K562 treated with DMSO at 1 percent for 12 hours (cell line): Measurements from ENCODE around the gene BMP3. TPM values are rescaled to one million over a fixed set of nuclear protein-coding genes. Genes with fewer than 3 reads are reported as not detected.

ENCODE experiments used
- total RNA-seq: library from RNA; unstranded; fragments of 300-600 nt; gene quantifications from 2 replicates; pipeline ENCODE4 v1.2.3, GENCODE V29; 2022; ENCODE audit not compliant: insufficient read depth

BMP3 gene
- not detected in 2 replicates for total RNA-seq

DNA sequence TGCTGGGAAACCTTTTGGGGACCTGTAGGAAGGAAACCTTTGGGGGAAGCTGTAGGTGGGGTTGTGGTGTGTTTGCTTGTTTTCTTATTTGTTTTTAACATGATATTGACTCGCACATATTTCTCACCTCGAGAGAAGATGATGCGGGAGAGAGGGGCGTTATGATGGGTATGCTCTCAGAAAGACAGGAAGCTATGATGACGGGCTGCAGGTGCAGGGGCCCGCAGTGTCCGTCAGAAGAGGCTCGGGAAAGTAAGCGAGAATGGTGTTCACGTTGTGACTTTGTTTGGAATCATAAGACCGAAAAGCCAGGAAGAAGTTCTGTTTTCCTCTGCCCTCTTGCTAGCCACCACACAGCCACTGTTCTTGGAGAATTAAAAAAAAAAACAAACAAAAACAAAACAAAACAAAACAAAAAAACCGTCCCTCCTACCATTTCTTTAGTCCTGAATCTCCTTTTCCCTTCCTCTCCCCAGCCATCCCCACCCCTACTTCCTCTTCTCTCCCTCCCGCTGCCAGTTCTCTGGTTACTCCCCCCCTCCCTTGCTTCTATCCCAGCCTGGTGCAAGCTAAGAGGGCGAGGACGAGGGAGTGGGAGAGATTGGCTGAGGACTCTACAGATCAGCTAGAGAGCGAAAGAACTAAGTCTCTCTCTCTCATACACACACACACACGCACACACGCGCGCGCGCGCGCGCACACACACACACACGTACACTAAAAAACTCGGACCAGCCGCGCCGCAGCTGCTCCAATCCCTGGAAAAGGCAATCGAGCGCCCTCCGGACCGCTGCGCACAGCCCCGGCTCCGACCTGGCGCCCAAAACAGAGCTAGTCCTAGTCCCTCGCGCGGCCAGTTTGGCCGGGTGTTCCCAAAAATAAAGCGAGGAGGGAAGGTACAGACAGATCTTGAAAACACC lies at the start of gene BMP3:
BMP3 (plus strand) TSS at position 648 of the 920 bp plus-strand sequence. CDS start 577 bp downstream, outside the sequence.

Other genes starting within 250 kb of the BMP3 start
- 0.45 and 0.53 TPM in 2 replicates for gene PRKG2, start 184.5 kb downstream of the BMP3 start, total RNA-seq